ENCODE results near the gene ADAT2.

The ADAT2 gene

GRCh38 chr6:143374014-143374413, 76.5 kb downstream of the ADAT2 start:
- DNase-seq = no peak
- in situ Hi-C loops (cut with HindIII; ENCODE audit: low pct_ligation_motif_present, low sequenced_read_pairs) = no loop called here
- TF ChIP-seq CTCF (IDR thresholded peaks at IDR 0.05; ENCODE audit: low read depth, low read length, missing control alignments) = no peak
- Histone ChIP-seq H3K27ac (no peak overlapping the region), H3K4me3 (ENCODE audit: low read depth, low read length) (no peak overlapping the region), H3K36me3 (replicated peaks) (no peaks in the 10 kb centered on the region), H3K27me3 (replicated peaks) (no peaks in the 10 kb centered on the region)
